HepG2 (cell line): ENCODE data around the gene FGD2. TPM values are rescaled to one million over a fixed set of nuclear protein-coding genes. Genes with fewer than 3 reads are reported as not detected.

Source experiments
- ATRX ChIP-seq: sonication (generic); formaldehyde crosslinking; IDR thresholded peaks from 2 replicates; pipeline ENCODE4 v1.4.0; 2020; ENCODE audit warnings: missing genetic modification reagents, borderline replicate concordance
- CREB3 ChIP-seq: sonication (generic); formaldehyde crosslinking; IDR thresholded peaks from 2 replicates; pipeline ENCODE4 v1.5.0; 2020; ENCODE audit warnings: missing genetic modification reagents
- CREM ChIP-seq, 2 experiments: sonication (generic) in 1 of 2; formaldehyde crosslinking in 1 of 2; IDR thresholded peaks; 2 replicates each; pipeline versions ENCODE4 v1.4.0 to v1.6.1; 2016 to 2020; ENCODE audit warnings: antibody characterized with exemption in 1 of 2, mild to moderate bottlenecking in 1 of 2, missing genetic modification reagents in 1 of 2
- ELK4 ChIP-seq: sonication (generic); formaldehyde crosslinking; IDR thresholded peaks from 2 replicates; pipeline ENCODE4 v1.9.0; 2021; ENCODE audit warnings: missing genetic modification reagents, borderline replicate concordance
- HOXA7 ChIP-seq: sonication (generic); formaldehyde crosslinking; IDR thresholded peaks from 2 replicates; pipeline ENCODE4 v1.8.1; 2022; ENCODE audit warnings: mild to moderate bottlenecking, missing genetic modification reagents, moderate library complexity
- IRF2 ChIP-seq: IDR thresholded peaks from 2 replicates; pipeline ENCODE4 v1.6.1; 2018; ENCODE audit warnings: missing genetic modification reagents, missing compliant biosample characterization
- MED13 ChIP-seq: sonication (generic); formaldehyde crosslinking; IDR thresholded peaks from 2 replicates; pipeline ENCODE4 v1.5.0; 2020; ENCODE audit warnings: missing genetic modification reagents
- MLXIP ChIP-seq: sonication (generic); formaldehyde crosslinking; IDR thresholded peaks from 2 replicates; pipeline ENCODE4 v1.9.0; 2021; ENCODE audit warnings: missing genetic modification reagents, borderline replicate concordance
- MTF1 ChIP-seq: sonication (generic); formaldehyde crosslinking; IDR thresholded peaks from 2 replicates; pipeline ENCODE4 v1.5.0; 2020; ENCODE audit warnings: missing genetic modification reagents
- NFATC3 ChIP-seq: sonication (generic); formaldehyde crosslinking; IDR thresholded peaks from 2 replicates; pipeline ENCODE4 v1.5.1; 2020; ENCODE audit warnings: mild to moderate bottlenecking, missing genetic modification reagents
- SRSF1 ChIP-seq: fragments of 200-400 bp; formaldehyde crosslinking; optimal IDR thresholded peaks from 2 replicates; pipeline ENCODE3; 2017; ENCODE audit warnings: mild to moderate bottlenecking, low read depth, low read length, moderate library complexity
- SSRP1 ChIP-seq: IDR thresholded peaks from 2 replicates; pipeline ENCODE4 v1.6.1; 2016; ENCODE audit warnings: control low read depth
- TBL1XR1 ChIP-seq: fragments of 150-350 bp; IDR thresholded peaks from 2 replicates; pipeline ENCODE4 v1.6.1; 2014; ENCODE audit warnings: borderline replicate concordance, low read length; ENCODE audit not compliant: partially characterized antibody
- TSC22D2 ChIP-seq: sonication (generic); formaldehyde crosslinking; IDR thresholded peaks from 2 replicates; pipeline ENCODE4 v1.5.1; 2020; ENCODE audit warnings: missing genetic modification reagents, mild to moderate bottlenecking, borderline replicate concordance
- UBTF ChIP-seq: sonication (generic); formaldehyde crosslinking; IDR thresholded peaks from 2 replicates; pipeline ENCODE4 v1.4.0; 2020; ENCODE audit warnings: mild to moderate bottlenecking, missing genetic modification reagents
- YEATS2 ChIP-seq: sonication (generic); formaldehyde crosslinking; IDR thresholded peaks from 2 replicates; pipeline ENCODE4 v1.4.0; 2020; ENCODE audit warnings: missing genetic modification reagents, borderline replicate concordance
- ZNF674 ChIP-seq: sonication (generic); formaldehyde crosslinking; IDR thresholded peaks from 2 replicates; pipeline ENCODE4 v1.5.0; 2020; ENCODE audit warnings: low read depth, mild to moderate bottlenecking, missing genetic modification reagents
- ZNF839 ChIP-seq: sonication (generic); formaldehyde crosslinking; IDR thresholded peaks from 2 replicates; pipeline ENCODE4 v1.4.0; 2020; ENCODE audit warnings: missing genetic modification reagents, mild to moderate bottlenecking, borderline replicate concordance
- polyA plus RNA-seq, 8 experiments: library from polyadenylated mRNA; depleted of rRNA in 3 of 8; stranded (reverse) in 7 of 8; unstranded in 1 of 8; fragments of >200 nt; fragmentation: Illumina TruSeq in 4 of 8; extraction: Trizol in 4 of 8; gene quantifications; 2 replicates each; pipeline versions ENCODE4 v1.2.1 to v1.2.3, GENCODE V29; 2011 to 2016; ENCODE audit warnings: low read depth in 4 of 8, missing spikeins in 1 of 8, mixed read lengths in 1 of 8; ENCODE audit not compliant: insufficient read depth in 1 of 8
- total RNA-seq, 5 experiments: library from RNA; depleted of rRNA; stranded (reverse); fragments of >200 nt; fragmentation: Illumina TruSeq; extraction: Trizol; gene quantifications; 2 replicates each; pipeline ENCODE4 v1.2.3, GENCODE V29; 2016; ENCODE audit warnings: low read depth in 1 of 5

The FGD2 gene
- total and polyA plus RNA-seq, 2 of the 13 experiments (the other 11 are each of a cell fraction or from before 2014, with no cell fraction given) = not detected

- TF ChIP-seq MED13 (peak; percentile 21; the same call in 1 of the 2 replicates), SRSF1 (peak; percentile 77), UBTF (CRISPR knock-in tag) (peak; percentile 77), HOXA7 (CRISPR knock-in tag) (no peak), CREB3 (CRISPR knock-in tag) (no peak), ATRX (CRISPR knock-in tag) (no peak), ELK4 (CRISPR knock-in tag) (no peak), IRF2 (CRISPR knock-in tag) (peak; percentile 93), MLXIP (CRISPR knock-in tag) (no peak), ZNF839 (CRISPR knock-in tag) (peak; percentile 82; the same call in 1 of the 2 replicates), ZNF674 (CRISPR knock-in tag) (no peak), TSC22D2 (CRISPR knock-in tag) (peak; percentile 72; the same call in 1 of the 2 replicates), YEATS2 (CRISPR knock-in tag) (peak; percentile 36; the same call in 1 of the 2 replicates), SSRP1 (CRISPR knock-in tag) (peak; percentile 97), NFATC3 (CRISPR knock-in tag) (0 out of 2 replicates have a peak, but pooled peaks have one; percentile 54), CREM (IDR thresholded peaks at IDR 0.05) (0 out of 2 replicates have a peak, but pooled peaks have one; percentile 23), CREM (CRISPR knock-in tag; IDR thresholded peaks at IDR 0.05) (no peak), MTF1 (CRISPR knock-in tag) (no peak), TBL1XR1 (peak; percentile 45)
Measured at GRCh38 chr6:37059344-37060194, 54.1 kb downstream of the FGD2 start (continued).
